ENCODE measurements around the gene WNT6.
"Not testable (repeated sequence)": the region's sequence is repeated elsewhere in the genome, so short reads cannot be mapped to it uniquely, and the experiment has no call there.

Gene WNT6

GRCh38 chr2:218833023-218833609, 26.5 kb upstream of the WNT6 start:
- DNase-seq (ENCODE audit: low read depth) = no peak
- H3K4me3 ChIP-seq (ENCODE audit: low read depth, low read length) = no peak overlapping the region
- TF ChIP-seq, protein P1, sequence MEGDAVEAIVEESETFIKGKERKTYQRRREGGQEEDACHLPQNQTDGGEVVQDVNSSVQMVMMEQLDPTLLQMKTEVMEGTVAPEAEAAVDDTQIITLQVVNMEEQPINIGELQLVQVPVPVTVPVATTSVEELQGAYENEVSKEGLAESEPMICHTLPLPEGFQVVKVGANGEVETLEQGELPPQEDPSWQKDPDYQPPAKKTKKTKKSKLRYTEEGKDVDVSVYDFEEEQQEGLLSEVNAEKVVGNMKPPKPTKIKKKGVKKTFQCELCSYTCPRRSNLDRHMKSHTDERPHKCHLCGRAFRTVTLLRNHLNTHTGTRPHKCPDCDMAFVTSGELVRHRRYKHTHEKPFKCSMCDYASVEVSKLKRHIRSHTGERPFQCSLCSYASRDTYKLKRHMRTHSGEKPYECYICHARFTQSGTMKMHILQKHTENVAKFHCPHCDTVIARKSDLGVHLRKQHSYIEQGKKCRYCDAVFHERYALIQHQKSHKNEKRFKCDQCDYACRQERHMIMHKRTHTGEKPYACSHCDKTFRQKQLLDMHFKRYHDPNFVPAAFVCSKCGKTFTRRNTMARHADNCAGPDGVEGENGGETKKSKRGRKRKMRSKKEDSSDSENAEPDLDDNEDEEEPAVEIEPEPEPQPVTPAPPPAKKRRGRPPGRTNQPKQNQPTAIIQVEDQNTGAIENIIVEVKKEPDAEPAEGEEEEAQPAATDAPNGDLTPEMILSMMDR (conservative IDR thresholded peaks at IDR 0.05; ENCODE audit: low read depth, low read length) = no peak

GRCh38 chr2:218834685-218835084, 24.9 kb upstream of the WNT6 start:
- no peak overlapping the region for H3K4me3 ChIP-seq (ENCODE audit: low read depth, low read length)
- peak; percentile 16 for DNase-seq (ENCODE audit: low read depth)
- TF ChIP-seq, protein P1 (conservative IDR thresholded peaks at IDR 0.05; ENCODE audit: low read depth, low read length) = no peak

DNA sequence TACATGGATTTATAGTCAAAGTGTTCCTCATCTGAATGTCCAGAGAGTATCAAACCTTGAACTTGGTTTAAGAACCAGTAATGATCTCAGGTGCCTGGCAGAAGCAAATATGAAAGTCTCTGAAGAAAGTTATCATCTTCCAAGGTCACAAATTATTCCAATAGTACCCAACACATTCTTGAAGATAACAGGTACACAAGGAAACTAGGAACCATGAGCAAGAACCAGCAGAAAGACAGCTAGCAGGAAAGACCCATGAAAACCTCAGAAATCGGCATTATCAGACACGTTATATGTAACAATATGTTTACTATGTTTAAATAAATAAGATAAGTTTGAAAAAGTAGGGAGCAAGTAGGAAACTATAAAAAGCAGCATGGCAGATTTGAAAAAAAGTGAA, 22.1 kb upstream of the WNT6 start:
- TF ChIP-seq, protein P1 (conservative IDR thresholded peaks at IDR 0.05; ENCODE audit: low read depth, low read length) = no peak
- DNase-seq (ENCODE audit: low read depth) = no peak
- H3K4me3 ChIP-seq (ENCODE audit: low read depth, low read length) = no peak overlapping the region

- TF ChIP-seq, protein P1 (conservative IDR thresholded peaks at IDR 0.05; ENCODE audit: low read depth, low read length) = no peak
- no peak overlapping the region for H3K4me3 ChIP-seq (ENCODE audit: low read depth, low read length)
- DNase-seq (ENCODE audit: low read depth) = peak; percentile 87
Observed at GRCh38 chr2:218839430-218839829, 20.2 kb upstream of the WNT6 start.

- DNase-seq (ENCODE audit: low read depth) = peak; percentile 21
- TF ChIP-seq, protein P1 (conservative IDR thresholded peaks at IDR 0.05; ENCODE audit: low read depth, low read length) = no peak
- H3K4me3 ChIP-seq (ENCODE audit: low read depth, low read length) = no peak overlapping the region
Observed at GRCh38 chr2:218839888-218840287, 19.7 kb upstream of the WNT6 start.

- not testable (repeated sequence) for H3K4me3 ChIP-seq (ENCODE audit: low read depth, low read length); DNase-seq (ENCODE audit: low read depth)
Observed at GRCh38 chr2:218844334-218844733, 15.3 kb upstream of the WNT6 start.

DNA sequence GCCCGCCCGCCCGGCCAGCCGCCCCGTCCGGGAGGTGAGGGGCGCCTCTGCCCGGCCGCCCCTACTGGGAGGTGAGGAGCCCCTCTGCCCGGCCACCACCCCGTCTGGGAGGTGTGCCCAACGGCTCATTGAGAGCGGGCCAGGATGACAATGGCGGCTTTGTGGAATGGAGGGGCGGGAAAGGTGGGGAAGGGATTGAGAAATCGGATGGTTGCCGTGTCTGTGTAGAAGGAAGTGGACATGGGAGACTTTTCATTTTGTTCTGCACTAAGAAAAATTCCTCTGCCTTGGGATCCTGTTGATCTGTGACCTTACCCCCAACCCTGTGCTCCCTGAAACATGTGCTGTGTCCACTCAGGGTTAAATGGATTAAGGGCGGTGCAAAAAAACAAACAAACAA, 12.6 kb upstream of the WNT6 start:
- H3K4me3 ChIP-seq (ENCODE audit: low read depth, low read length) = not testable (repeated sequence)

DNA sequence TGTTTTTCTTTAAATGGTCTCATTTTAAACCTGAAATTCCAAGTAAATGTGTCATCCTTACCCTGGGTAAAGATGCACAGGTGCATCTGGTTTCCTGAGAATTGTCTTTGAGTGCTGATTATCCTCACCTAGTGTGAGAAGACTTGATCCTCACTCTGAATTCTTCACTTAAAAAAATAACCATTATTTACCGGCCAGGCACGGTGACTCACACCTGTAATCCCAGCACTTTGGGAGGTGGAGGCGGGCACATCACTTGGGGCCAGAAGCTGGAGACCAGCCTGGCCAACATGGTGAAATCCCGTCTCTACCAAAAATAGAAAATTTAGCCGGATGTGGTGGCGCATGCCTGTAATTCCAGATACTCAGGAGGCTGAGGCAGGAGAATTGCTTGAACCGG, 9.9 kb upstream of the WNT6 start:
- DNase-seq (ENCODE audit: low read depth) = no peak
- TF ChIP-seq, protein P1 (conservative IDR thresholded peaks at IDR 0.05; ENCODE audit: low read depth, low read length) = no peak
- no peak overlapping the region for H3K4me3 ChIP-seq (ENCODE audit: low read depth, low read length)

More for the DNA sequence above, 12.6 kb upstream of the WNT6 start:
- not testable (repeated sequence) for DNase-seq (ENCODE audit: low read depth)

Measured in choroid plexus epithelial cell (primary cell).